Large intestine (tissue), 3 donors: Measurements from ENCODE around the gene PNPLA7. TPM values are rescaled to one million over a fixed set of nuclear protein-coding genes. Genes with fewer than 3 reads are reported as not detected.

Experiments used
- DNase-seq, 2 donors: peaks; one replicate each; pipeline versions ENCODE4 v3.0.0 to v3.0.0-alpha.2; 2013
- H3K27ac ChIP-seq: one replicate; pipeline ENCODE4 v1.5.1; 2013; ENCODE audit warnings: low read length
- H3K27me3 ChIP-seq: 2 replicates; pipeline ENCODE4 v1.6.1; 2013; ENCODE audit warnings: low read length; ENCODE audit not compliant: control insufficient read depth, insufficient read depth
- H3K36me3 ChIP-seq: 2 replicates; pipeline ENCODE4 v1.6.1; 2013; ENCODE audit warnings: low read length; ENCODE audit not compliant: control insufficient read depth, insufficient read depth
- H3K4me1 ChIP-seq: one replicate; pipeline ENCODE4 v1.6.1; 2013; ENCODE audit warnings: low read length; ENCODE audit not compliant: control insufficient read depth, insufficient read depth
- H3K4me3 ChIP-seq: one replicate; pipeline ENCODE4 v1.5.1; 2013; ENCODE audit warnings: low read length
- H3K9me3 ChIP-seq: one replicate; pipeline ENCODE4 v1.6.1; 2013; ENCODE audit warnings: mild to moderate bottlenecking, low read depth, low read length, moderate library complexity; ENCODE audit not compliant: control insufficient read depth
- WGBS: methylation state at CpG from one replicate; pipeline ENCODE4 v1.1.5; 2013; ENCODE audit warnings: low lambda C conversion rate; ENCODE audit not compliant: insufficient coverage; 5-methylcytosine and 5-hydroxymethylcytosine counted together
- polyA plus RNA-seq: library from polyadenylated mRNA; unstranded; fragments of 120-200 nt; gene quantifications from one replicate; pipeline ENCODE4 v1.2.1, GENCODE V29; 2013

PNPLA7 gene
- polyA plus RNA-seq, 1 donor: 7.2 TPM

GRCh38 chr9:137486545-137487453 lies 63.4 kb downstream of the PNPLA7 start:
- Histone ChIP-seq H3K27ac (no peak overlapping the region), H3K9me3 (no peaks in the 10 kb centered on the region), H3K27me3 (no peaks in the 10 kb centered on the region), H3K36me3 (no peaks in the 10 kb centered on the region), H3K4me3 (no peak overlapping the region), H3K4me1 (no peaks in the 10 kb centered on the region)
- no peak for DNase-seq
- WGBS: no CpG with 5 or more reads among the region's 35 CpGs

GRCh38 chr9:137486141-137486490 lies 64.1 kb downstream of the PNPLA7 start:
- no peak for DNase-seq
- H3K36me3 ChIP-seq: no peaks in the 10 kb centered on the region
- no peaks in the 10 kb centered on the region for H3K9me3 ChIP-seq
- H3K4me1 ChIP-seq: no peaks in the 10 kb centered on the region
- no peak overlapping the region for H3K27ac ChIP-seq
- no peaks in the 10 kb centered on the region for H3K27me3 ChIP-seq
- WGBS: no CpG with 5 or more reads among the region's 15 CpGs
- no peak overlapping the region for H3K4me3 ChIP-seq

DNA sequence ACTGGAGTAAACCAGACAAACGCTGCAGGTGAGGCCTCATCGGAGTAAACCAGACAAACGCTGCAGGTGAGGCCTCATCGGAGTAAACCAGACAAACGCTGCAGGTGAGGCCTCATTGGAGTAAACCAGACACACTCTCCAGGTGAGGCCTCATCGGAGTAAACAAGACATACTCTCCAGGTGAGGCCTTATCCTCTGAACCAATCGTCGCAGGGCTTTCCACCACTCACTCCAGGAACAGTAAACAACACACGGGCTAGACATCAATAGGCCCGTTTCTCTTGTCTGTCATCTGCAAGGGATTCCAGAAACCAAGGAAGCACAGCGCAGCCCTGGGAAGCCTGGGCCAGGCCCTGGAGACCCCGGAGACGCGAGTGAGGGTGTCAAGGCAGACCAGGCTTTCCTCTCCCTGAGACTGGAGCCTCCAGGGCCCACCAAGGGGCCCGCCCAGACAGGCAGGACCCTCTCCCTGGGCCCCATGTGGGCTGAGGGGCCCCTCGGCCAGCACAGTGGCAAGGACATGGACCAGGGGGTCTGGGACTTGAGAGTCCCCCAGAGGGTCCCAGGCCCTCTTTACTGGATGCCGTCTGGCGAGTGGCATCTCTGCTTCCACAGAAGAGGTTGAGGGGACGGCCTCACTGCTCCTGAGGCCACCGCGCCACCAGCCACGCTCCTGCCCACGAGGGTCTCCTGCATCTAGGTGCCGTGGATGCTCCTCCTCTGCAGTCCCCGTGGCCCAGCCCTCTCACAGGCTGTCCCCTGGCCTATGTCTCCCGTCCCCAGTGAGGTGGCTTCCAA lies 64.7 kb downstream of the PNPLA7 start:
- no peaks in the 10 kb centered on the region for H3K36me3 ChIP-seq

DNA sequence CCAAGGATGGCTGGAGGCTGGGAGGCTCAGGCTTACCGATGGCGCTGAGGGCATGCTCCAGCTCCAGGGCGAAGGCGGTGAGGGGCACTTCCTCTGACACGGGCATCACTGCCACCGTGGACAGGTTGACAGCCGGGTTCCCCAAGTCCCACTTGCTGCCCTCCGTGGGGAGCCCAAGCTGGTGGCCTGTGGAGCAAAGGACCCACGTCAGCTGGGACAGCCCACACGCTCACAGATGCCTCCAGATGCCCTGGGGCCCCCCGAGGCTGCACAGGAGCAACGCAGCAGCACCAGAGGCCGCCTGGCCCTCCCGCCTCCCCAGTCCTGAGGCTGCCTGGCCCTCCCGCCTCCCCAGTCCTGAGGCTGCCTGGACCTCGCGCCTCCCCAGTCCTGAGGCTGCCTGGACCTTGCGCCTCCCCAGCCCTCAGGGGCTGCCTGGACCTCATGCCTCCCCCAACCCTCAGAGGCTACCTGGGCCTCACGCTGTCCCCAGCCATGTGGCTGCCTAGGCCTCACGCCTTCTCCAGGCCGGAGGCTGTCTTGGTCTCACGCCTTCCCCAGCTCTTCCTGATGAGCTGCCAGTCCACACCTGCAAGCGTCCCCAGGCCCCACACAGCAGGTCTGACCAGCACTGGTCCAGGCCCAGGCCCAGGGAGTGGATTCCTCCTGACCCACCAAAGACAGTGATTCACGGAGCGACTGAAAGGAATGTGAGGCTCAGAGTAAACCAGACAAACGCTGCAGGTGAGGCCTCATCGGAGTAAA lies 65.5 kb downstream of the PNPLA7 start:
- H3K27me3 ChIP-seq: no peaks in the 10 kb centered on the region
- H3K9me3 ChIP-seq: no peaks in the 10 kb centered on the region
- DNase-seq: no peak
- no CpG with 5 or more reads among the region's 27 CpGs for WGBS
- no peaks in the 10 kb centered on the region for H3K36me3 ChIP-seq
- no peaks in the 10 kb centered on the region for H3K4me1 ChIP-seq
- H3K4me3 ChIP-seq: no peak overlapping the region
- H3K27ac ChIP-seq: no peak overlapping the region

More for the DNA sequence above, 64.7 kb downstream of the PNPLA7 start:
- Histone ChIP-seq H3K4me3 (no peak overlapping the region), H3K27ac (no peak overlapping the region), H3K9me3 (no peaks in the 10 kb centered on the region), H3K27me3 (no peaks in the 10 kb centered on the region), H3K4me1 (no peaks in the 10 kb centered on the region)
- no peak for DNase-seq
- no CpG with 5 or more reads among the region's 26 CpGs for WGBS

GRCh38 chr9:137482094-137482781 lies 68.0 kb downstream of the PNPLA7 start:
- no peak for DNase-seq
- Histone ChIP-seq H3K36me3 (no peaks in the 10 kb centered on the region), H3K4me3 (no peak overlapping the region), H3K27ac (no peak overlapping the region), H3K4me1 (no peaks in the 10 kb centered on the region), H3K9me3 (no peaks in the 10 kb centered on the region), H3K27me3 (no peaks in the 10 kb centered on the region)
- WGBS: 80% methylated on average over 1 of the region's 26 CpGs

DNA sequence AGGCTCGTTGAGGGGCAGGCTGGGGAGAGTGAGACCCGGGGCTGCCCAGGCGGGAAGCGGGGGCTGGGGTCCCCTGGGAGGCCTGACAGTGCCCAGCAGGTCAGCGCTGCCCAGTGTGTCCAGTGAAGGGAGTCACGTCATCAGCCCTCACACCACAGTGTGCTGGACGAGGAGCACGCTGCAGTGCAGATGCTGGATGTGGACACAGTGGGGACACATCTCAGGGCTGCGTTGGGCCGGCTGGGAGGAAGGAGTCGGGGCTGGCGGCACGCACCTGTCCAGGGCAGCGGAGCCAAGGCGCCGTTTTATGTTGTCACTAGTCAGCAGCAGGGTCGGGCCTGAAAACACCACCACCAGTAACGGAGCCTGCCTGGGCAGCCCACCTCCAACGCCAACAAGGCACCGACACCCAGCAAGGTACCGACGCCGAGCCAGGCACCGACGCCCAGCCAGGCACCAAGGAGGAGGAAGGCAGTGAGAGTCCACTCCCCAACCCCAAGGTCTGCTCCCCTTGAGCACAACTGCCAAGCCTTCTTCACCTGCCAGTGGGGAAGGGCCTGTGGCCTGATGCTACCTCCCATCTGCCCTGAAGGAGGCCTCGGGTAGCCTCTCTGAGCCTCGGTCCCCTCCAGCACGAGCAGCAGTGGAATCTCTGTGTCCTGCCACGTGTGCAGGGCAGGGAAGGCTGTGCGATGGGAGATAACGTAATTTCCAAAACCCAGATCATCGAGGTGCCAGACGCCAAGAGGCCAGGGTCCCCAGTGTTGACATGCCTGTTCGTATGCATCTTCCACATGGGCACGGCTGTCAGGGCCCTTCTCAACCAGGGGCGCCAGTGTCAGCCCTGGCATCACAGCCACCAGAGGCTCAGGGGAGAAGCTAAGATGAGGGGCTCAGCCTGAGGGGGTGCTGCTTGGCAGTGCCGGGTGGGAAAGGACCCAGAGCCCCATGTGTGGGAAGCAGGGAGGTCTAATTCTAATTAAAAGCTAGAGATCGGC lies 69.2 kb downstream of the PNPLA7 start:
- DNase-seq: no peak
- Histone ChIP-seq H3K4me1 (no peaks in the 10 kb centered on the region), H3K27ac (no peak overlapping the region), H3K27me3 (no peaks in the 10 kb centered on the region), H3K9me3 (peaks cover 4% of the 10 kb centered on the region), H3K36me3 (no peaks in the 10 kb centered on the region), H3K4me3 (no peak overlapping the region)
- WGBS: no CpG with 5 or more reads among the region's 38 CpGs

DNA sequence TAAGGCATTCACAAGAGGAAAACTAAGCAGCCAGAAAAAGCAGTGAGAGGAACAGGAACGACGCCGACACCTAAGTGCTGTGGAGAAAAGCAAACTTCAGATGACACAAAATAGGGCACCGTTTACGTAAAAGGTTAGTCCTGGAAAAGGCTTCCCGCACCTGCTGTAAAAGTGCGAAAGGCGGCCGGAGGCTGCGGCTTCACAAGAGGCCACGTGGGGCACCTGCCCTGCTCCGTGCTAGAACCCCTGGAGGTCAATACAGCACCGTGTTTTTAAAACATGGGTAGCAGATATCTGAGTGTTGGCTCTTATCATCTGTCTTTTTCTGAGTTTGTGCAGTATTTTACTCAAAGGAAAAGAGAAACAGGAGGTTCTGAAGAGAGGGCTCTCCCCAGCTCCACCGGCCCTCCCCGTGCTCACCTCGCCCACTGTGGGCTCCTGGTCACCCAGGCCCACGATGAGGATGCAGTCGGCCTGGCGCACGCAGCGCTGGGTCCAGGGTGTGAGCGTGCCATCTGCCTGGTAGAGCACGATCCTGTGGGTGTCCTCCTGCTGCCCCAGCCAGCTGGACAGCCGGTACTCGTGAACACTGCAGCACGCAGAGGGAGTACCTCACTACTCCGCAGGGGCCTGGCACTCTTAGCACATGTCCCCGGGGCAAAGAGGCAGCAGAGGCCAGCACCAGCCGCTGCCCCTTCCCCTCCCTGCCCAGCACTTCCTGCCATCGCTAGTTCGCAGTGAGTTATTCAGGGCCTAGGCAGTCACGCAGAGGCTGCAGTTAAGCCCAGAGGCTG lies 70.1 kb downstream of the PNPLA7 start:
- DNase-seq: no peak
- Histone ChIP-seq H3K27ac (no peak overlapping the region), H3K36me3 (no peaks in the 10 kb centered on the region), H3K27me3 (no peaks in the 10 kb centered on the region), H3K4me1 (no peaks in the 10 kb centered on the region), H3K4me3 (no peak overlapping the region), H3K9me3 (peaks cover 4% of the 10 kb centered on the region)
- 60% methylated on average over 1 of the region's 32 CpGs for WGBS

GRCh38 chr9:137478962-137479861 lies 71.0 kb downstream of the PNPLA7 start:
- H3K9me3 ChIP-seq: peaks cover 11% of the 10 kb centered on the region
- 68% methylated on average over 5 of the region's 36 CpGs for WGBS
- DNase-seq: no peak
- no peaks in the 10 kb centered on the region for H3K4me1 ChIP-seq
- no peak overlapping the region for H3K4me3 ChIP-seq
- no peak overlapping the region for H3K27ac ChIP-seq
- H3K36me3 ChIP-seq: no peaks in the 10 kb centered on the region
- H3K27me3 ChIP-seq: no peaks in the 10 kb centered on the region
